ENCODE data around the gene COQ9.

Gene COQ9

DNA sequence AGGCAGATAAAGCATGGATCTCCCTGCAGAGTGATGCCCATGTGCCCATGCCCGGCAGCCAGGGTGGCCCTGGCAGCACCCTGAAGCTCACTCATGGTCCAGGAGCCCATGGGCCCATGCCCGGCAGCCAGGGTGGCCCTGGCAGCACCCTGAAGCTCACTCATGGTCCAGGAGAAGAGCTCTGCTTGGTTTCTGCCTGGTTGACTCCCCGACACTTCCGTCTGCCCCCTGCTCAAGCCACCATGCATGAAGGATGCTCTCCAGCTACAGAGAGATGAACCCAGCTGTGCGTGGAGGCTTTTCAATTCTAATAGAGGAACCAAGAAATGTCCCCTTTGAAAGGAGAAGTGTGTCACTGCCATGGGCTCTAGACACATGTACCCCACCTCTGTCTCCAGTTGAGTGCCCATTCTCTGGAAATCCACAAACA lies 34.0 kb upstream of the COQ9 start:
- ChIA-PET POLR2A (no interaction called here), CTCF (interaction anchor here (1.2 to 4.7 kb wide), 5 partner anchors 9 to 113 kb away, joined by 3 to 76 read pairs (median 4); no protein-coding TSS in a partner anchor)
- TF ChIP-seq, protein P1, sequence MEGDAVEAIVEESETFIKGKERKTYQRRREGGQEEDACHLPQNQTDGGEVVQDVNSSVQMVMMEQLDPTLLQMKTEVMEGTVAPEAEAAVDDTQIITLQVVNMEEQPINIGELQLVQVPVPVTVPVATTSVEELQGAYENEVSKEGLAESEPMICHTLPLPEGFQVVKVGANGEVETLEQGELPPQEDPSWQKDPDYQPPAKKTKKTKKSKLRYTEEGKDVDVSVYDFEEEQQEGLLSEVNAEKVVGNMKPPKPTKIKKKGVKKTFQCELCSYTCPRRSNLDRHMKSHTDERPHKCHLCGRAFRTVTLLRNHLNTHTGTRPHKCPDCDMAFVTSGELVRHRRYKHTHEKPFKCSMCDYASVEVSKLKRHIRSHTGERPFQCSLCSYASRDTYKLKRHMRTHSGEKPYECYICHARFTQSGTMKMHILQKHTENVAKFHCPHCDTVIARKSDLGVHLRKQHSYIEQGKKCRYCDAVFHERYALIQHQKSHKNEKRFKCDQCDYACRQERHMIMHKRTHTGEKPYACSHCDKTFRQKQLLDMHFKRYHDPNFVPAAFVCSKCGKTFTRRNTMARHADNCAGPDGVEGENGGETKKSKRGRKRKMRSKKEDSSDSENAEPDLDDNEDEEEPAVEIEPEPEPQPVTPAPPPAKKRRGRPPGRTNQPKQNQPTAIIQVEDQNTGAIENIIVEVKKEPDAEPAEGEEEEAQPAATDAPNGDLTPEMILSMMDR (IDR thresholded peaks at IDR 0.05; ENCODE audit: insufficient read depth, low read length, missing control alignments): no peak
- no peak overlapping the region for H3K4me3 ChIP-seq (ENCODE audit: low read depth, low read length)
- DNase-seq (ENCODE audit: low read depth, low spot score): no peak

DNA sequence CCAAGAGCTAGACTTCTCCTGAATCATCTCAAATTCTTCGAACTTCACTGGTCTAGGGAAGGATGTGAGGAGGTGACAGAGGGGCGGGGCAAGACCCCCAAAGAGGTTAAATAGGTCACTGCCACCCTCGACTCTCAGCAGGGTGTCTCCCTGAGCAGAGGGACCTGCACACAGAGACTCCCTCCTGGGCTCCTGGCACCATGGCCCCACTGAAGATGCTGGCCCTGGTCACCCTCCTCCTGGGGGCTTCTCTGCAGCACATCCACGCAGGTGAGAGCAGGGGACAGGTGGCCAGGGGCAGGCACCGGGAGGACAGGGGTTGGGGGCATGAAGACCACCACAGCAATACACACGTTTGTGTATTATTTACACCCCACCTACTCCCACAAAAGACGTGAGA lies 33.5 kb upstream of the COQ9 start:
- ChIA-PET CTCF (interaction anchor here (1.0 to 4.7 kb wide), 4 partner anchors 8 to 112 kb away, joined by 3 to 76 read pairs (median 3); no protein-coding TSS in a partner anchor), POLR2A (no interaction called here)

DNA sequence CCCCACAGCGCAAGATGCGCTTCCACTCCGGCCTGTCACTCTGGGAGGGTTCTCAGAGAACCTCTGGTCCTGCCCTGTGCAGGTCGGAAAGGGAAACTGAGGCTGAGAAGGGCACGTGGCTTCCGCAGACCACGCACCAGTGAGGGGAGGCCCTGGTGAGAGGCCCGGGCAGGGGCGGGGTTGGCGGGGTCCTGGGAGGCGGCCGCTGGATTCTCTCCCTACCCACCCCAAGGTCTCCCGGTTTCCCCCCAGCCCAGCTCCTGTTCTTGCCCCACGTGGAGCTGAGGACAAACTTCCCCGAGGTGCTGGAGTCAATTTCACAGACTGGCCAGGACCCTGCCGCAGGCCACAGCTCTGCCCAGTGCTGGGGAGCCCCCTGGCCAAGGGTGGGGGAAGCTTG lies 31.2 kb upstream of the COQ9 start:
- no peak for DNase-seq (ENCODE audit: low read depth, low spot score)
- TF ChIP-seq, protein P1 (IDR thresholded peaks at IDR 0.05; ENCODE audit: insufficient read depth, low read length, missing control alignments): no peak
- ChIA-PET POLR2A (no interaction called here), CTCF (interaction anchor here (0.8 to 11.8 kb wide), 25 partner anchors 10 to 331 kb away, joined by 3 to 923 read pairs (median 10); partner anchors contain the start of genes CCL17, CIAPIN1, COQ9 and CX3CL1)
- H3K4me3 ChIP-seq (ENCODE audit: low read depth, low read length): no peak overlapping the region

More for the DNA sequence above, 33.5 kb upstream of the COQ9 start:
- no peak overlapping the region for H3K4me3 ChIP-seq (ENCODE audit: low read depth, low read length)
- DNase-seq (ENCODE audit: low read depth, low spot score): no peak
- TF ChIP-seq, protein P1 (IDR thresholded peaks at IDR 0.05; ENCODE audit: insufficient read depth, low read length, missing control alignments): no peak

DNA sequence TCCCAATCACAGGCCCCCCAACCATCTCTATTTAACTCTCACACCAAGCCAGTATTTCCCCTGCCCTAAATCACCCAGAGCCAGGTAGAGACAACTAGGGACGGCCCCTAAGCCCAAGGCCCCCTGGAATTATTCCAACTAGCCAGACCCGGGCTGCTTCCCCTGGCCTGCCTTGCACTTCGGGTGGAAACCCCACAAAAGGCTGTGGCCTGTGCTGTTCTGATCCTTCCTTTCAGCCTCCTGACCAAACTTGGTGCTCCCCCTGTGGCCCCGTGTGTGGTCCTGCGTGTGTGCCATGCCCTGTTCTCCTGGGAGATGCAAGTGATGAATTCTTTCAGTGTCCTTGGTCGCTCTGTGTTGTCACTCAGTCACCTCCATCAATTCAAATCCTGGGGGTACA lies 27.8 kb upstream of the COQ9 start:
- ChIA-PET CTCF (interaction anchor here (0.8 to 11.8 kb wide), 28 partner anchors 10 to 343 kb away, joined by 3 to 923 read pairs (median 7); partner anchors contain the start of genes CCL17, CIAPIN1, COQ9 and CX3CL1), POLR2A (no interaction called here)
- no peak overlapping the region for H3K4me3 ChIP-seq (ENCODE audit: low read depth, low read length)
- DNase-seq (ENCODE audit: low read depth, low spot score): no peak
- TF ChIP-seq, protein P1 (IDR thresholded peaks at IDR 0.05; ENCODE audit: insufficient read depth, low read length, missing control alignments): no peak

DNA sequence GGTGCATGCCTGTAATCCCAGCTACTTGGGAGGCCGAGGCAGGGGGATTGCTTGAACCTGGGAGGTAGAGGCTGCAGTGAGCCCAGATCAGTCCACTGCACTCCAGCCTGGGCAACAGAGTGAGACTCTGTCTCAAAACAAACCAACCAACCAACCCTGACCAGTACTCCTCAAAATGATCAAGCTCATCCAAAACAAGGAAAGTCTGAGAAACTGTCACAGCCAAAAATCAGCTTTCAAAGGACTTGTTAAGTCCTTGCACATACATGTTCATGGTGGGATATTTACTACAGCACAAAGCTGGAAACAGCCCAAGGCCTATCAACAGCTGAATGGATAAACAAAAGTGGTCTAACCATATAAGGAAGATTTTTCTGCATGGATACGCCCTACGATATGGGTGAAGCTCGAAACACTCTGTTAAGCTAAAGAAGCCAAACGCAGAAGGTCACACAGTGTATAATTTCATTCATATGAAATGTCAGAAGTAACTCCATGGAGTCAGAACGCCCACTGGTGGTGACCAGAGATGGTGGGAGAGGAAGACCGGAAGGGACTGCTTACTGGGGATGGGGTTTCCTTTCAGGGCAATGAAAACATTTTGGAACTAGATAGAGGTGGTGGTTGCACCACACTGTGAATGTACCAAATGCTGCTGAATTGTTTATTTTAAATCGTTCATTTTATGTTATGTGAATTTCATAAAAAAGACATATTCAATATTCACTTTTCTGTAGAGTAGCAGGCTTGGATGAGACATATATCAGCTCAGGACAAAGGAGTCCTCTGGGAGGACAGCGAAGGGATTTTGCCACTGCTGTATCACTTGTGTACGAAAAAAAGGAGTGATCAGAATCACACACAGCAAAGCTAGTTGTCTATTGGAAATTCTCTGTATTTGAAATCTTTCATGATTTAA lies 25.0 kb upstream of the COQ9 start:
- no peak overlapping the region for H3K4me3 ChIP-seq (ENCODE audit: low read depth, low read length)
- DNase-seq (ENCODE audit: low read depth, low spot score): peak; percentile 5
- CTCF ChIA-PET: interaction anchor here (0.5 to 11.8 kb wide), 27 partner anchors 8 to 343 kb away, joined by 3 to 923 read pairs (median 3); partner anchors contain the start of genes CIAPIN1, COQ9, CPNE2 and DOK4
- POLR2A ChIA-PET: interaction anchor here (1.5 kb wide), 1 partner anchor 122 kb away, joined by 7 read pairs; no protein-coding TSS in a partner anchor
- TF ChIP-seq, protein P1 (IDR thresholded peaks at IDR 0.05; ENCODE audit: insufficient read depth, low read length, missing control alignments): peak; percentile 73

DNA sequence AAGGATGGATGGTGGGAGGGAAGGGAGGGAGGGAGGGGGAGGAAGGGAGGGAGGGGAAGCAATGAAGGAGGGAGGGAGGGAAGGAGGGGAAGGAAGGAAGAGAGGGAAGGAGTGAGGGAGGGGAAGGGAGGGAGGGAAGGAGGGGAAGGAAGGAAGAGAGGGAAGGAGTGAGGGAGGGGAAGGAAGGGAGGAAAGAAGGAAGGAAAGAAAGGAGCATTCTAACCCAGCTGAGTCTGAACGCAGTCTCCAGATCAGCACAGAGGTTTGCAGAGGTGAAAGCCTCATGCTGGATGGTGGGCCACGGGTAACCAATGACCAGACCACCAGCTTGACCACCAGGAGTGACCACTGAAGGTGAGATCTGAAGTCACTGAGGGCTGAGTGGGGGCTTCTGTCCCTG lies 24.1 kb upstream of the COQ9 start:
- H3K4me3 ChIP-seq (ENCODE audit: low read depth, low read length): no peak overlapping the region
- ChIA-PET CTCF (interaction anchor here (0.9 to 11.8 kb wide), 16 partner anchors 9 to 339 kb away, joined by 3 to 923 read pairs (median 6); partner anchors contain the start of genes CIAPIN1, COQ9, CPNE2 and DOK4), POLR2A (interaction anchor here (1.5 kb wide), 1 partner anchor 123 kb away, joined by 7 read pairs; no protein-coding TSS in a partner anchor)

More for the DNA sequence above, 24.1 kb upstream of the COQ9 start:
- no peak for DNase-seq (ENCODE audit: low read depth, low spot score)
- TF ChIP-seq, protein P1 (IDR thresholded peaks at IDR 0.05; ENCODE audit: insufficient read depth, low read length, missing control alignments): no peak

Data from AG04449 (cell line).